ENCODE data around the gene CTAG1B. TPM values are rescaled to one million over a fixed set of nuclear protein-coding genes. Genes with fewer than 3 reads are reported as not detected.

Gene CTAG1B
- not detected in 2 replicates for total RNA-seq

GRCh38 chrX:154619182-154619581 lies at the start of gene CTAG1B:
Gene CTAG1B, minus strand, starts transcription at chrX:154619282. Its CDS starts 64 bp downstream, at chrX:154619218.

GRCh38 chrX:154653413-154653812 lies 34.3 kb upstream of the CTAG1B start, which contains the start of gene CTAG2:
Gene CTAG2, minus strand, starts transcription at chrX:154653579. Its CDS starts 64 bp downstream, at chrX:154653515.

GRCh38 chrX:154584585-154585183 lies 34.4 kb downstream of the CTAG1B start, which contains the start of gene CTAG1A:
Gene CTAG1A, plus strand, starts transcription at chrX:154585133. Its CDS starts 74 bp downstream, at chrX:154585207.

Other genes with a start within 250 kb of the CTAG1B start
- 3,018 and 4,172 TPM in 2 replicates for gene FLNA, start 244.6 kb downstream of the CTAG1B start, total RNA-seq
- 19.0 and 21.5 TPM in 2 replicates for gene EMD, start 240.0 kb downstream of the CTAG1B start, total RNA-seq
- gene RPL10, start 220.9 kb downstream of the CTAG1B start, total RNA-seq: 3,679 and 4,783 TPM in 2 replicates
- 116 and 119 TPM in 2 replicates for gene DNASE1L1, start 210.0 kb downstream of the CTAG1B start, total RNA-seq
- 14.8 and 15.2 TPM in 2 replicates for gene TAFAZZIN, start 207.7 kb downstream of the CTAG1B start, total RNA-seq
- gene ATP6AP1, start 190.6 kb downstream of the CTAG1B start, total RNA-seq: 125 and 186 TPM in 2 replicates
- 102 and 174 TPM in 2 replicates for gene GDI1, start 182.1 kb downstream of the CTAG1B start, total RNA-seq
- gene FAM50A, start 175.1 kb downstream of the CTAG1B start, total RNA-seq: 73.1 and 81.4 TPM in 2 replicates
- 29.4 and 65.7 TPM in 2 replicates for gene PLXNA3, start 161.0 kb downstream of the CTAG1B start, total RNA-seq
- gene LAGE3, start 140.0 kb downstream of the CTAG1B start, total RNA-seq: 12.9 and 44.5 TPM in 2 replicates
- 55.2 and 63.8 TPM in 2 replicates for gene UBL4A, start 132.7 kb downstream of the CTAG1B start, total RNA-seq
- 29.1 and 54.4 TPM in 2 replicates for gene SLC10A3, start 128.7 kb downstream of the CTAG1B start, total RNA-seq
- gene FAM3A, start 103.0 kb downstream of the CTAG1B start, total RNA-seq: 34.4 and 35.0 TPM in 2 replicates
- 52.6 and 106 TPM in 2 replicates for gene G6PD, start 72.4 kb downstream of the CTAG1B start, total RNA-seq
- gene IKBKG, start 71.7 kb downstream of the CTAG1B start, total RNA-seq: 13.7 TPM in 2 replicates
- gene CTAG1A, start 34.1 kb downstream of the CTAG1B start, total RNA-seq: not detected in 2 replicates
- gene CTAG2, start 34.3 kb upstream of the CTAG1B start, total RNA-seq: 0.65 and 3.3 TPM in 2 replicates
- 2.4 and 3.5 TPM in 2 replicates for gene GAB3, start 131.8 kb upstream of the CTAG1B start, total RNA-seq
- gene DKC1, start 143.6 kb upstream of the CTAG1B start, total RNA-seq: 36.2 and 53.6 TPM in 2 replicates
- 13.4 and 17.9 TPM in 2 replicates for gene MPP1, start 186.2 kb upstream of the CTAG1B start, total RNA-seq
- gene SMIM9, start 215.4 kb upstream of the CTAG1B start, total RNA-seq: not detected in 2 replicates

Data from smooth muscle cell of the umbilical artery (primary cell).